GM18870 (cell line): ENCODE results near the gene TELO2.

Experiments used
- ATAC-seq: cut with Tn5 transposase; IDR thresholded peaks from one replicate; pipeline ENCODE4 v1.9.1; 2021; ENCODE audit warnings: moderate library complexity; ENCODE audit not compliant: unreplicated experiment

TELO2 gene

GRCh38 chr16:1550696-1551095 lies 57.5 kb downstream of the TELO2 start:
- ATAC-seq = no peak

GRCh38 chr16:1551166-1551565 lies 58.0 kb downstream of the TELO2 start:
- no peak for ATAC-seq

- no peak for ATAC-seq
Measured at GRCh38 chr16:1552129-1552528, 59.0 kb downstream of the TELO2 start.

GRCh38 chr16:1553946-1554825 lies 61.0 kb downstream of the TELO2 start:
- no peak for ATAC-seq

GRCh38 chr16:1554826-1555445 lies 61.8 kb downstream of the TELO2 start:
- ATAC-seq = no peak

GRCh38 chr16:1556254-1556653 lies 63.1 kb downstream of the TELO2 start:
- no peak for ATAC-seq

GRCh38 chr16:1557074-1557473 lies 63.9 kb downstream of the TELO2 start:
- no peak for ATAC-seq

- no peak for ATAC-seq
Measured at GRCh38 chr16:1557576-1557975, 64.4 kb downstream of the TELO2 start.

GRCh38 chr16:1559446-1559975 lies 66.4 kb downstream of the TELO2 start:
- ATAC-seq = no peak
